Immature natural killer cell (primary cell): Measurements from ENCODE around the gene PRSS12. TPM values are rescaled to one million over a fixed set of nuclear protein-coding genes. Genes with fewer than 3 reads are reported as not detected.

Source experiments
- DNase-seq, 3 donors: peaks; one replicate each; pipeline ENCODE4 v3.0.0; 2022; ENCODE audit warnings: mixed read lengths in 1 of 3
- H3K27ac Mint-ChIP-seq, 6 donors: one replicate each; pipeline ENCODE4 v1.8.0; 2020; ENCODE audit warnings: mixed read lengths in 6 of 6, mild to moderate bottlenecking in 5 of 6, inconsistent platforms in 4 of 6, moderate library complexity in 3 of 6
- H3K27me3 Mint-ChIP-seq, 3 donors: one replicate each; pipeline ENCODE4 v1.8.0; 2020 to 2021; ENCODE audit warnings: low read depth in 3 of 3, mild to moderate bottlenecking in 3 of 3, mixed read lengths in 3 of 3, moderate library complexity in 3 of 3, inconsistent platforms in 1 of 3
- H3K36me3 Mint-ChIP-seq, 3 donors: one replicate each; pipeline ENCODE4 v1.8.0; 2020; ENCODE audit warnings: mixed read lengths in 3 of 3, inconsistent platforms in 2 of 3, mild to moderate bottlenecking in 2 of 3
- H3K4me1 Mint-ChIP-seq, 2 donors: one replicate each; pipeline ENCODE4 v1.8.0; 2020; ENCODE audit warnings: inconsistent platforms in 2 of 2, mild to moderate bottlenecking in 2 of 2, mixed read lengths in 2 of 2, moderate library complexity in 1 of 2
- H3K4me3 Mint-ChIP-seq, 5 donors: one replicate each; pipeline ENCODE4 v1.8.0; 2020; ENCODE audit warnings: mild to moderate bottlenecking in 5 of 5, mixed read lengths in 5 of 5, inconsistent platforms in 3 of 5, moderate library complexity in 3 of 5
- H3K9me3 Mint-ChIP-seq, 6 donors: one replicate each; pipeline ENCODE4 v1.8.0; 2020; ENCODE audit warnings: mild to moderate bottlenecking in 6 of 6, mixed read lengths in 6 of 6, inconsistent platforms in 4 of 6, moderate library complexity in 3 of 6
- polyA plus RNA-seq, 3 donors: library from polyadenylated mRNA; unstranded; fragments of 300-500 nt; fragmentation: Illumina TruSeq; gene quantifications; one replicate each; pipeline ENCODE4 v1.2.3, GENCODE V29; 2021

PRSS12 gene
- polyA plus RNA-seq, 3 donors from 2014 or later: not detected

GRCh38 chr4:118350961-118351360, 1.8 kb downstream of the PRSS12 start:
- peak overlapping the region in 1 of 5 donors; percentile 31 for H3K4me3 Mint-ChIP-seq
- no peak for DNase-seq
- H3K9me3 Mint-ChIP-seq: peaks cover 0 to 7% (median under 1%) of the 10 kb centered on the region in 6 donors
- peaks cover 10 to 17% of the 10 kb centered on the region in 2 donors for H3K4me1 Mint-ChIP-seq
- peaks cover 0 to 8% (median 3%) of the 10 kb centered on the region in 3 donors for H3K36me3 Mint-ChIP-seq
- H3K27ac Mint-ChIP-seq: no peak overlapping the region
- peaks cover 24 to 31% (median 24%) of the 10 kb centered on the region in 3 donors for H3K27me3 Mint-ChIP-seq

- H3K4me1 Mint-ChIP-seq: peaks cover 10 to 17% of the 10 kb centered on the region in 2 donors
- H3K4me3 Mint-ChIP-seq: no peak overlapping the region
- peaks cover 12 to 24% (median 14%) of the 10 kb centered on the region in 3 donors for H3K27me3 Mint-ChIP-seq
- no peak overlapping the region for H3K27ac Mint-ChIP-seq
- no peak for DNase-seq
- H3K36me3 Mint-ChIP-seq: peaks cover 0 to 8% (median 3%) of the 10 kb centered on the region in 3 donors
- H3K9me3 Mint-ChIP-seq: peaks cover 0 to 7% (median under 1%) of the 10 kb centered on the region in 6 donors
Measured at GRCh38 chr4:118348886-118349285, 3.9 kb downstream of the PRSS12 start.

- Mint-ChIP-seq H3K27me3 (peaks cover 2 to 16% (median 6%) of the 10 kb centered on the region in 3 donors), H3K4me1 (peaks cover 0 to 1% of the 10 kb centered on the region in 2 donors), H3K4me3 (no peak overlapping the region), H3K36me3 (no peaks in the 10 kb centered on the region), H3K27ac (no peak overlapping the region), H3K9me3 (peaks cover 0 to 7% (median under 1%) of the 10 kb centered on the region in 6 donors)
- no peak for DNase-seq
Measured at GRCh38 chr4:118346495-118346894, 6.3 kb downstream of the PRSS12 start.

GRCh38 chr4:118345813-118346212, 7.0 kb downstream of the PRSS12 start:
- no peaks in the 10 kb centered on the region for H3K4me1 Mint-ChIP-seq
- DNase-seq: no peak
- peaks cover 0 to 6% (median 0%) of the 10 kb centered on the region in 6 donors for H3K9me3 Mint-ChIP-seq
- peaks cover 0 to 16% (median 2%) of the 10 kb centered on the region in 3 donors for H3K27me3 Mint-ChIP-seq
- no peak overlapping the region for H3K27ac Mint-ChIP-seq
- H3K4me3 Mint-ChIP-seq: no peak overlapping the region
- H3K36me3 Mint-ChIP-seq: no peaks in the 10 kb centered on the region

GRCh38 chr4:118344801-118345200, 8.0 kb downstream of the PRSS12 start:
- Mint-ChIP-seq H3K36me3 (no peaks in the 10 kb centered on the region), H3K4me3 (no peak overlapping the region), H3K9me3 (peaks cover 0 to 8% (median 0%) of the 10 kb centered on the region in 6 donors), H3K4me1 (no peaks in the 10 kb centered on the region), H3K27me3 (peaks cover 0 to 14% (median 2%) of the 10 kb centered on the region in 3 donors), H3K27ac (no peak overlapping the region)
- no peak for DNase-seq

- H3K4me1 Mint-ChIP-seq: no peaks in the 10 kb centered on the region
- peaks cover 1 to 8% (median 2%) of the 10 kb centered on the region in 3 donors for H3K27me3 Mint-ChIP-seq
- no peak overlapping the region for H3K4me3 Mint-ChIP-seq
- H3K36me3 Mint-ChIP-seq: no peaks in the 10 kb centered on the region
- no peak for DNase-seq
- H3K27ac Mint-ChIP-seq: no peak overlapping the region
- peaks cover 0 to 8% (median 0%) of the 10 kb centered on the region in 6 donors for H3K9me3 Mint-ChIP-seq
Measured at GRCh38 chr4:118343501-118343900, 9.3 kb downstream of the PRSS12 start.

- peaks cover 2 to 3% (median 3%) of the 10 kb centered on the region in 3 donors for H3K27me3 Mint-ChIP-seq
- no peak overlapping the region for H3K27ac Mint-ChIP-seq
- H3K36me3 Mint-ChIP-seq: no peaks in the 10 kb centered on the region
- H3K9me3 Mint-ChIP-seq: peaks cover 0 to 4% (median 0%) of the 10 kb centered on the region in 6 donors
- H3K4me1 Mint-ChIP-seq: no peaks in the 10 kb centered on the region
- no peak overlapping the region for H3K4me3 Mint-ChIP-seq
- no peak for DNase-seq
Measured at GRCh38 chr4:118340109-118340508, 12.7 kb downstream of the PRSS12 start.

GRCh38 chr4:118338981-118339765, 13.6 kb downstream of the PRSS12 start:
- no peak for DNase-seq
- no peak overlapping the region for H3K4me3 Mint-ChIP-seq

GRCh38 chr4:118338518-118338917, 14.3 kb downstream of the PRSS12 start:
- Mint-ChIP-seq H3K9me3 (peaks cover 0 to 4% (median 0%) of the 10 kb centered on the region in 6 donors), H3K36me3 (no peaks in the 10 kb centered on the region), H3K4me1 (no peaks in the 10 kb centered on the region), H3K4me3 (no peak overlapping the region), H3K27me3 (peaks cover 2 to 3% (median 3%) of the 10 kb centered on the region in 3 donors), H3K27ac (no peak overlapping the region)
- no peak for DNase-seq

More at GRCh38 chr4:118338981-118339765, 13.6 kb downstream of the PRSS12 start:
- no peaks in the 10 kb centered on the region for H3K36me3 Mint-ChIP-seq
- H3K27ac Mint-ChIP-seq: no peak overlapping the region
- no peaks in the 10 kb centered on the region for H3K4me1 Mint-ChIP-seq
- H3K27me3 Mint-ChIP-seq: peaks cover 2 to 3% (median 3%) of the 10 kb centered on the region in 3 donors
- peaks cover 0 to 4% (median 0%) of the 10 kb centered on the region in 6 donors for H3K9me3 Mint-ChIP-seq

GRCh38 chr4:118337954-118338353, 14.8 kb downstream of the PRSS12 start:
- Mint-ChIP-seq H3K4me3 (no peak overlapping the region), H3K36me3 (no peaks in the 10 kb centered on the region), H3K4me1 (no peaks in the 10 kb centered on the region), H3K9me3 (peaks cover 0 to 4% (median 0%) of the 10 kb centered on the region in 6 donors), H3K27ac (peak overlapping the region in 1 of 6 donors; percentile 15), H3K27me3 (peaks cover 2 to 3% (median 3%) of the 10 kb centered on the region in 3 donors)
- DNase-seq: no peak

GRCh38 chr4:118335774-118336173, 17.0 kb downstream of the PRSS12 start:
- Mint-ChIP-seq H3K9me3 (peaks cover 0 to 6% (median 0%) of the 10 kb centered on the region in 6 donors), H3K4me3 (no peak overlapping the region), H3K27ac (no peak overlapping the region), H3K36me3 (no peaks in the 10 kb centered on the region), H3K27me3 (peaks cover 3 to 6% (median 5%) of the 10 kb centered on the region in 3 donors), H3K4me1 (no peaks in the 10 kb centered on the region)
- DNase-seq: no peak

- no peaks in the 10 kb centered on the region for H3K36me3 Mint-ChIP-seq
- DNase-seq: no peak
- no peak overlapping the region for H3K27ac Mint-ChIP-seq
- no peak overlapping the region for H3K4me3 Mint-ChIP-seq
- peaks cover 0 to 4% (median 0%) of the 10 kb centered on the region in 6 donors for H3K9me3 Mint-ChIP-seq
- H3K27me3 Mint-ChIP-seq: peaks cover 3 to 6% (median 5%) of the 10 kb centered on the region in 3 donors
- H3K4me1 Mint-ChIP-seq: no peaks in the 10 kb centered on the region
Measured at GRCh38 chr4:118335324-118335723, 17.5 kb downstream of the PRSS12 start.

- peaks cover 3 to 6% (median 4%) of the 10 kb centered on the region in 3 donors for H3K27me3 Mint-ChIP-seq
- H3K9me3 Mint-ChIP-seq: peaks cover 0 to 6% (median 0%) of the 10 kb centered on the region in 6 donors
- H3K36me3 Mint-ChIP-seq: no peaks in the 10 kb centered on the region
- DNase-seq: no peak
- no peaks in the 10 kb centered on the region for H3K4me1 Mint-ChIP-seq
- H3K27ac Mint-ChIP-seq: no peak overlapping the region
- H3K4me3 Mint-ChIP-seq: no peak overlapping the region
Measured at GRCh38 chr4:118331352-118331751, 21.5 kb downstream of the PRSS12 start.

GRCh38 chr4:118329849-118330248, 23.0 kb downstream of the PRSS12 start:
- Mint-ChIP-seq H3K27me3 (peaks cover 0 to 4% (median 4%) of the 10 kb centered on the region in 3 donors), H3K4me1 (no peaks in the 10 kb centered on the region), H3K36me3 (no peaks in the 10 kb centered on the region), H3K4me3 (no peak overlapping the region), H3K9me3 (peaks cover 0 to 6% (median 0%) of the 10 kb centered on the region in 6 donors), H3K27ac (no peak overlapping the region)
- DNase-seq: no peak
